ENCODE data around the gene NCK2. TPM values are rescaled to one million over a fixed set of nuclear protein-coding genes. Genes with fewer than 3 reads are reported as not detected.

NCK2 gene
- polyA plus RNA-seq, 3 donors, result 2.5 to 18.2 (median 7.6) TPM

- H3K9me3 ChIP-seq (replicated peaks in 1 of 2; ENCODE audit: control insufficient read depth in 1 of 2, insufficient read depth in 1 of 2, low read length in 2 of 2), result peaks cover 5 to 20% of the 10 kb centered on the region in 2 donors
- peaks cover 0 to 7% of the 10 kb centered on the region in 2 donors for H3K4me1 ChIP-seq (ENCODE audit: control insufficient read depth in 1 of 2, insufficient read depth in 2 of 2, low read length in 2 of 2)
- no peaks in the 10 kb centered on the region for H3K79me2 ChIP-seq (ENCODE audit: insufficient read depth, low read length)
- no peak overlapping the region for H3K9ac ChIP-seq (ENCODE audit: insufficient read depth, low read length, poor library complexity, severe bottlenecking)
- no peaks in the 10 kb centered on the region for H4K20me1 ChIP-seq (ENCODE audit: insufficient read depth, low read length)
- Mint-ChIP-seq H3K36me3 (no peaks in the 10 kb centered on the region), H3K4me1 (peaks cover 18% of the 10 kb centered on the region), H3K4me3 (no peak overlapping the region), H3K27ac (no peak overlapping the region), H3K9me3 (peaks cover 13 to 23% (median 16%) of the 10 kb centered on the region in 7 donors), H3K27me3 (ENCODE audit: low read depth in 3 of 3) (peaks cover 0 to 4% (median 0%) of the 10 kb centered on the region in 3 donors)
- H3K4me2 ChIP-seq (replicated peaks; ENCODE audit: extremely low read depth, low read length, poor library complexity, severe bottlenecking), result no peak overlapping the region
- no peak overlapping the region for H3K4me3 ChIP-seq (replicated peaks in 1 of 3; ENCODE audit: low read depth in 2 of 3, low read length in 3 of 3)
- intact Hi-C loops (cut with micrococcal nuclease), result no loop called here
- TF ChIP-seq, protein P1, sequence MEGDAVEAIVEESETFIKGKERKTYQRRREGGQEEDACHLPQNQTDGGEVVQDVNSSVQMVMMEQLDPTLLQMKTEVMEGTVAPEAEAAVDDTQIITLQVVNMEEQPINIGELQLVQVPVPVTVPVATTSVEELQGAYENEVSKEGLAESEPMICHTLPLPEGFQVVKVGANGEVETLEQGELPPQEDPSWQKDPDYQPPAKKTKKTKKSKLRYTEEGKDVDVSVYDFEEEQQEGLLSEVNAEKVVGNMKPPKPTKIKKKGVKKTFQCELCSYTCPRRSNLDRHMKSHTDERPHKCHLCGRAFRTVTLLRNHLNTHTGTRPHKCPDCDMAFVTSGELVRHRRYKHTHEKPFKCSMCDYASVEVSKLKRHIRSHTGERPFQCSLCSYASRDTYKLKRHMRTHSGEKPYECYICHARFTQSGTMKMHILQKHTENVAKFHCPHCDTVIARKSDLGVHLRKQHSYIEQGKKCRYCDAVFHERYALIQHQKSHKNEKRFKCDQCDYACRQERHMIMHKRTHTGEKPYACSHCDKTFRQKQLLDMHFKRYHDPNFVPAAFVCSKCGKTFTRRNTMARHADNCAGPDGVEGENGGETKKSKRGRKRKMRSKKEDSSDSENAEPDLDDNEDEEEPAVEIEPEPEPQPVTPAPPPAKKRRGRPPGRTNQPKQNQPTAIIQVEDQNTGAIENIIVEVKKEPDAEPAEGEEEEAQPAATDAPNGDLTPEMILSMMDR (IDR thresholded peaks at IDR 0.05), result peak; percentile 56
- no peak overlapping the region for H3K27ac ChIP-seq (ENCODE audit: low read depth in 1 of 2, low read length in 2 of 2)
- no peak overlapping the region for H2AFZ ChIP-seq (ENCODE audit: insufficient read depth, low read depth, low read length, poor library complexity, severe bottlenecking)
- H3K27me3 ChIP-seq (ENCODE audit: control insufficient read depth in 2 of 2, insufficient read depth in 2 of 2, low read length in 2 of 2), result no peaks in the 10 kb centered on the region
- H3K36me3 ChIP-seq (replicated peaks in 1 of 2; ENCODE audit: control insufficient read depth in 1 of 2, insufficient read depth in 2 of 2, low read length in 2 of 2), result no peaks in the 10 kb centered on the region
- no peak for DNase-seq
Observed at GRCh38 chr2:105919826-105920225, 175.1 kb downstream of the NCK2 start.

- Mint-ChIP-seq H3K36me3 (no peaks in the 10 kb centered on the region), H3K27me3 (ENCODE audit: low read depth in 3 of 3) (no peaks in the 10 kb centered on the region), H3K4me1 (no peaks in the 10 kb centered on the region), H3K27ac (no peak overlapping the region), H3K9me3 (peaks cover 2 to 17% (median 10%) of the 10 kb centered on the region in 7 donors), H3K4me3 (no peak overlapping the region)
- no peak overlapping the region for H3K4me3 ChIP-seq (replicated peaks in 1 of 3; ENCODE audit: low read depth in 2 of 3, low read length in 3 of 3)
- H2AFZ ChIP-seq (ENCODE audit: insufficient read depth, low read depth, low read length, poor library complexity, severe bottlenecking), result no peak overlapping the region
- DNase-seq, result no peak
- H4K20me1 ChIP-seq (ENCODE audit: insufficient read depth, low read length), result no peaks in the 10 kb centered on the region
- 97% methylated on average over 3 of the region's 6 CpGs for WGBS (ENCODE audit: insufficient coverage)
- H3K27ac ChIP-seq (ENCODE audit: low read depth in 1 of 2, low read length in 2 of 2), result no peak overlapping the region
- TF ChIP-seq, protein P1 (IDR thresholded peaks at IDR 0.05), result no peak
- no peak overlapping the region for H3K4me2 ChIP-seq (replicated peaks; ENCODE audit: extremely low read depth, low read length, poor library complexity, severe bottlenecking)
- no peaks in the 10 kb centered on the region for H3K4me1 ChIP-seq (ENCODE audit: control insufficient read depth in 1 of 2, insufficient read depth in 2 of 2, low read length in 2 of 2)
- H3K79me2 ChIP-seq (ENCODE audit: insufficient read depth, low read length), result no peaks in the 10 kb centered on the region
- H3K9me3 ChIP-seq (replicated peaks in 1 of 2; ENCODE audit: control insufficient read depth in 1 of 2, insufficient read depth in 1 of 2, low read length in 2 of 2), result peaks cover 3 to 15% of the 10 kb centered on the region in 2 donors
- no peaks in the 10 kb centered on the region for H3K27me3 ChIP-seq (ENCODE audit: control insufficient read depth in 2 of 2, insufficient read depth in 2 of 2, low read length in 2 of 2)
- H3K36me3 ChIP-seq (replicated peaks in 1 of 2; ENCODE audit: control insufficient read depth in 1 of 2, insufficient read depth in 2 of 2, low read length in 2 of 2), result no peaks in the 10 kb centered on the region
- H3K9ac ChIP-seq (ENCODE audit: insufficient read depth, low read length, poor library complexity, severe bottlenecking), result no peak overlapping the region
- intact Hi-C loops (cut with micrococcal nuclease), result no loop called here
Observed at GRCh38 chr2:105924271-105924670, 179.6 kb downstream of the NCK2 start.

Measured in CD14-positive monocyte (primary cell).